ENCODE measurements around the gene CACNG6.
"Not testable (repeated sequence)": the region's sequence is repeated elsewhere in the genome, so short reads cannot be mapped to it uniquely, and the experiment has no call there.

Gene CACNG6, protein sequence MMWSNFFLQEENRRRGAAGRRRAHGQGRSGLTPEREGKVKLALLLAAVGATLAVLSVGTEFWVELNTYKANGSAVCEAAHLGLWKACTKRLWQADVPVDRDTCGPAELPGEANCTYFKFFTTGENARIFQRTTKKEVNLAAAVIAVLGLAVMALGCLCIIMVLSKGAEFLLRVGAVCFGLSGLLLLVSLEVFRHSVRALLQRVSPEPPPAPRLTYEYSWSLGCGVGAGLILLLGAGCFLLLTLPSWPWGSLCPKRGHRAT

DNA sequence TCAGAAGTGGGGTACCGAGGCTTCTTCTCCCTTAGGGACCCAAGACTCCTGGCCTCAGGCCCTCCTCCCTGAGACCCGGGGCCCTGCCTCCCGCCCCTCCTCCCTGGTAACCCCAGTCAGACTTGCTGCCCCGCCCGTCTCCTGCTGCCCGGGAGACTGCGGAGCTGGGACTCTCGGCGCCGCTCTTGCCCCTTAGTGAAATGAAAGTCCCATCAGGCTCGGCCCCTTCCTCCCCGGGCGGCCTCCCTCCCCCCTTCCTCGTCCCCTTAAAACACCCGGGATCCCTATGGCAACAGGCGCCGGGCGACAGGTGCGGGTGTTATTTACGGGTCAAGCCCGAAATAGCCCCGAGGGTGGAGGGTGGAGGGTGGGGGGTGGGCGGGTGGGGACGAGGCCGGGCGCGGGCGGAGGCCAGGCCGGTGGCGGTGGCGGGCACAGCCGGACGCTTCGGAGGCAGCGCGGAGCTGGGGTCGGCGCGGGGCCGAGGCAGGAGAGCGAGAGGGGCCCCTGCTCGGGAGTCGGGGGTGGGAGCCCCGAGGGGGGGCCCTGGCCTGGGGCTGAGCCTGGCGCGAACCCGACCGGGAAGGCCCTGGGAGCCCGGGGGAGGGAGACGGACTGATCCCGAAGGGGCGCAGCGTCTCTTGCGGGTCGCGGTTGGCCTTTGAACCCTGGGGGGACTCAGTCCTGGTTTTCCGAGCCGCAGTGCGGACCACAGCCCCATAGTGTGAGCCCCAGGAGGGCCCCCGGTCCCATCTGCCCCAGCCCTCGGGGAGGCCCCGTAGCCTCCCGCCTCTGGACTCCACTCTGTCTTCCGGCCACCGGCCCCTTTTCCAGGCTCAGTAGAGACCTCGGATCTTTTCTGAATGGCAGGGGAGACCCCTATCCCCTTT, at the start of gene CACNG6:
Gene CACNG6, plus strand, starts transcription at position 414 of the 890 bp plus-strand sequence. CDS start 1,241 bp downstream, outside the sequence.
- DNase-seq (ENCODE audit: low read depth): no peak

DNA sequence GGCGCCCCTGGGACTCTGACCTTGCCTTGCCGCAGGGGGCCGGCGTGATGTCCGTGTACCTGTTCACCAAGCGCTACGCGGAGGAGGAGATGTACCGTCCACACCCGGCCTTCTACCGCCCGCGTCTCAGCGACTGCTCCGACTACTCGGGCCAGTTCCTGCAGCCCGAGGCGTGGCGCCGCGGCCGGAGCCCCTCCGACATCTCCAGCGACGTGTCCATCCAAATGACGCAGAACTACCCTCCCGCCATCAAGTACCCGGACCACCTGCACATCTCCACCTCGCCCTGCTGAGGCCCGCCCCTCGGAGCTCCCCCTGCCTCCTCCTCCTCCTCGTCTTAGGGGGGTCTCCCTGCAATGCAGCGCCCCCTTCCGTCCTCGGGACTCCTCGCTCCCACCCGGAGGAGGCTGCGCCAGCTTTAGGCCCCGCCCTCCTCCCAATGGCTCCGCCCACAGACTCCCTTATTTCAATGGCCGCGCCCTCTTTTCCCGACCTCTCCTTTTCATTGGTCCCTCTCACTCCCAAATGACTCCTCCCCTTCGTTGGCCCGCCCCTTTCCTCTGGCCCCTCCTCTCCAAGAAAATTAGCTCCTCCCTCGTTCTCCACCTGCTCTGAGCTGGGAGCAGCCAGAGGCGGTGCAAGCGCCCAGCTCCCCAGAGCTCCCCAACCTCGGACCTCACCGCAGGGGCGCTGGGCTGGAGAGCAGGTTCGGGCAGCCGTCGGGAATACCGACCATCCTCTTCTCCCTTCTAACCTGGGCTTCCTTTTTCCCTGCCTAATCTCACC, 49.2 kb upstream of the CACNG6 start:
- DNase-seq (ENCODE audit: low read depth): peak; percentile 18

DNA sequence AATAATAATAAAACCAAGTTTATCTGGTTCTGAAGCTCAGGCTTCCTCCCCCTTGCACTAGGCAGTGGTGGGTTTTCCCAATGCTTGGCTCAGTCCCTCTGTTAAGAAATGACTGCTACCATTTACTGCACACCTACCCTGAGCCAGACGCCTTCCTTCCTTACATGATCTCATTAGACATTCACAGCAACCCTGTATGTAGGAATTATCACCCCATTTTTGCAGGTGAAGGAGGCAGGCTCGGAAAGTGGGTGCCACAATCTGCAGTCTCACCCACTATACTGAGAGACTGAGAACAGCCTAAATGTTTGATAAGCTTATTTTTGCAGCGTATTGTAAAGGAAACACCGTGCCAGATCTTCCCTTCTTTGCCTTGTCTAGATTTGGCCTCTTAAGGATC, 47.0 kb upstream of the CACNG6 start:
- DNase-seq (ENCODE audit: low read depth): no peak

DNA sequence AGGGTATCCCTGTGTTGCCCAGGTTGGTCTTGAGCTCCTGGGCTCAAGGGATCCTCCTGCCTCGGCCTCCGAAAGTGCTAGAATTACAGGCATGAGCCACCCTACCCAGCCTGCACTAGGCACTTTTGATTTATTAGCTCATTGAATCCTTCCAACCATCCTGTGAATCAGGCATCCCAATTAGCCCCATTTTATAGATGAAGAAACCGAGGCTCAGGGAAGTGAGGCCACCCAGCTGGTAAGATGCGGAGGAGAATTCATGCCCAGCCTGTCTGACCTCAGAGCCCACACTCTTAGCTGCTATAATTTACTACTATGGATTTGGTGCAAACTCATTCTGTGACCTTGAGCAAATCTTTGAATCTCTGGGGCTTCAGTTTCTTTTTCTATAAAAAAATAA, 46.5 kb upstream of the CACNG6 start:
- DNase-seq (ENCODE audit: low read depth): no peak

DNA sequence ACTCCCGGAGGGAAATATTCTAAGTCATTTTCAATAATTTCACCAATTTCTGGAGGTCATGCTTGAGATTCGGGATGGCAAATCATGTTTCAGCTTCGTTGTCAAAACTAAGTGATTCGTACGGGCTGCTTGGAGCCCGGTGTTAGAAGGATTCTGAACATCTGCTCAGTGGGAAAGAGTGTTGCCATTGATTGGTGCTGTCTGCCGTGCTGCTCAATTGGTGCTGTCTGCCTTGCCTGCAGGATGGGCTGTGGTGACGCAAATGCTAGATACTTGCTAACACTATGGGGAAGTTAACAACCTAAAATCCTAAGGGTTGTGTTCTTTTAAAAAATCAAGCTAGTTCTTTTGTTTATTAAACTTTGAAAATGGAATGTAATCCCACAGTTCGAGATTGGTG, 46.0 kb upstream of the CACNG6 start:
- DNase-seq (ENCODE audit: low read depth): no peak

DNA sequence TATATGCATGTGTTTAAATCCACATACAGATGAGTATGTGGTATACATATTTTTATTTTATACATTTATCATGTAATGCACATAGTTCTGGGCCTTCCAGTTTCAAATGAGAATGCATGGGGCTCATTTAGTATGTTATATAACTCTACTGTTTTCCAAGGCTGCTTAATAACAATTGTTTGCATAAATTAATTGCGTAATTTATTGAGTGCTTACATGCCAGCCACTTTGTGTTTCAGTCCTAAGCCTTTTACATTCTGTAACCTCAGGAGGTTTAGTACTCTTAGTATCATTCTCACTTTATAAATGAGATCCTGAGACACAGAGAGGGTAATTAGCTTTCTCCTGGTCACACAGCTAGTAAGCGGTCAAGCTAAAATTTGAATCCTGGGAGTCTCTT, 45.4 kb upstream of the CACNG6 start:
- DNase-seq (ENCODE audit: low read depth): no peak

DNA sequence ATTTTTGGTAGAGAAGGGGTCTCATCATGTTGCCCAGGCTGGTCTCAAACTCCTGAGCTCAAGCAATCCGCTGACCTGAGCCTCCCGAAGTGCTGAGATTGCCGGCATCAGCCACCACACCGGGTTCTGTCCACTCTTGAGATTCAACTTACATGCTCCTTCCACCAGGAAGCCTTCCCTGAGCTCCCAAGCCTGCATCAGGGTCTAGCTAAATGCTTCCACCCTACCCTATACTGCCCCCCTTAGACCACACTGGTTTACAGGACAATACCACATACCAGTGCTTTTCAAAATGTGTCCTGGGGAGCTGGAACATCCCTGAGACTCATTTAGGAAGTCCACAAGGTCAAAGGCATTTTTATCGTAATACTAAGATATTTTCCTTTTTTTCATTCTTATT, 43.8 kb upstream of the CACNG6 start:
- no peak for DNase-seq (ENCODE audit: low read depth)

DNA sequence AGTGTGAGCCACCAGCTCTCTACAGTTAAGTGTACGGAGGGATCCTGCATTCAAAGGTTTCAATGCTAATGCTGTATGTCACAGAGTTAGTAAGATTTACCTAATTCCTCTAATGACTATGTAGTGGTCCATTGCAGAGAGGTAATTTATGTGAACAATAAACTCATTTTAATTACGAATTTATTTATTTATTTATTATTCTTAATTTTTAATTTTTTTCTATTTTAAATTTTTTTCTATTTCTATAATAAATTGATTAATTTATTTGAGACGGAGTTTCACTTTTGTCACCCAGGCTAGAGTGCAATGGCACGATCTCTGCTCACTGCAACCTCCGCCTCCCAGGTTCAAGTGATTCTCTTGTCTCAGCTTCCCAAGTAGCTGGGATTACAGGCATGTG, 42.8 kb upstream of the CACNG6 start:
- not testable (repeated sequence) for DNase-seq (ENCODE audit: low read depth)

DNA sequence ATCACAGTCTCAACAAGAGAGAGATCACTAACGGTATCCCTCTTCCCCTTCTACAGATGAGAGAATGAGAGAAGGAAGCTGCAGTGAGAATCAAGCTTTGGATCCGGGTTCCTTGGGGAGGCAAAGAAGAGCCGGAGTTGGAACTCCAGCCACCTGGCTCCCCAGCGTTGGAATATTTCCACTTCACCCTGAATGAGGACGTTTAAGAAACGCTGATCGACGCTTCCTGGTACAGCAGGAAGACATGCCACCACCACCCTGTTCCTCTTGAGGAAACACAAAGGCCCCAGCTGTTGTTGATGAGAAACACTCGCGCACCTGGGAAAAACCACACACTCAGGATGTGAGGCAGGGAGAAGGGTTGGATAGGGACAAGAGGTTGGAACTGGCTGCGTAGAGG, 40.0 kb upstream of the CACNG6 start:
- DNase-seq (ENCODE audit: low read depth): no peak

DNA sequence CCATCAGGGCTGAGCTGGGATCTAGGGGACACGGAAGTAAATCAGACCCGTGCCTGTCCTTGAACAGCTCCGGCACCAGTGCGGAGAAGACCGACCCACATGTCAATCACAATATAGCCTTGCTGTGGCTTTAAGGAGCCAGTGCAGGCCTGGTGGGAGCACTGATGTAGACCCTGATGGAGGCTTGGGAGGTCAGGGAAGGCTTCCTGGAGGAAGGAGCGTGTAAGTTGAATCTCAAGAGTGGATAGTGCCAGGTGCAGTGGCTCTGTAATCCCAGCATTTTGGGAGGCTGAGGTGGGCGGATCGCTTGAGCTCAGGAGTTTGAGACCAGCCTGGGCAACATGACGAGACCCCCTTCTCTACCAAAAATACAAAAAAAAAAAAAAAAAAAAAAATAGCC, 39.5 kb upstream of the CACNG6 start:
- DNase-seq (ENCODE audit: low read depth): no peak

DNA sequence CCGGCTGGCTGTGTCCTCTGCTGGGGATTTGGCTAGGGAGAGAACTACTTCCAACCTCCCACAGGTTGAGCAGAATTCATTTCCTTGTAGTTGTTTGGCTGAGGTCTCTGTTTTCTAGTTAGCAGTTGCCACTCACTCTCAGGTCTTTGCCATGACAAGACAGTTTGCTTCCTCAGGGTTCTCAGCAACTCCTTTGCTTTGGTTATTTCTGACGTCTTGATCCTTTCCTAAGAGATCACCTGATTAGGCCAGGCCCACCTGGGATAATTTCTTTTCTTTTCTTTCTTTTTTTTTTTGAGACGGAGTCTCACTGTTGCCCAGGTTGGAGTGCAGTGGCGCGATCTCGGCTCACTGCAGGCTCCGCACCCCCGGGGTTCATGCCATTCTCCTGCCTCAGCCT, 38.1 kb upstream of the CACNG6 start:
- no peak for DNase-seq (ENCODE audit: low read depth)

DNA sequence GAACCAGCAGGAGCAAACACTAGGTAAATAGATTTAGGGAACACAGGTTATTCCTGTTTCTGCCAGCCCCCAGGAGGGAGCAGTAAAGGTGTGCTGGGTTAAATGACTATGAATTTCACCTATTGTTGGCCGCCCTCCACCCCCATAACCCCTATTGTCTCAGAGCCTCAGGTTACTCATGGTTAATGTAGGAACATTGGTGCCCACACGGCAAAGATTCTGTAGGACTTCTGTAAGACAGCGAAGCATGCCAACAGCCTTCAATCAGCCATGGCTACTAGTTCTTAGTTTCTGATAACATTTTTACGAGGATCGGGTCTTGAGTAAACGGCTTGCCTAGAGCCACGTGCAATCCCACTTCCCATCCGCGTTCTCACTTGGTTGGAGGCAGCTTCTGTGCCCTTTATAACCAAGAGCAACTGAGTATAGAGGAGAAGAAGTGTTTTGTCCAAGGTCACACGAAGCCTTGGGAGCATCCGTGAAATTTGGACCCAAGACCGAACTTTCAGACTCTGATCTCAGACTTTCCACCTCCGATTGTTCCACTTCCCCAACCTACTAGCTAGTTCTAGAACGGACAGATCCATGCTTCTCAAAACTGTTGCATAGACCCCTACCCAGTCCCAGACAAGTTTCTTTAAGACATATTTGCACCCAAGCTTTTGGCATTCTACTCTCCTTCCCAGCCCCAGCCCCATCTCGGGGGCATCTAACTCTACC, 33.8 kb upstream of the CACNG6 start:
- no peak for DNase-seq (ENCODE audit: low read depth)

DNA sequence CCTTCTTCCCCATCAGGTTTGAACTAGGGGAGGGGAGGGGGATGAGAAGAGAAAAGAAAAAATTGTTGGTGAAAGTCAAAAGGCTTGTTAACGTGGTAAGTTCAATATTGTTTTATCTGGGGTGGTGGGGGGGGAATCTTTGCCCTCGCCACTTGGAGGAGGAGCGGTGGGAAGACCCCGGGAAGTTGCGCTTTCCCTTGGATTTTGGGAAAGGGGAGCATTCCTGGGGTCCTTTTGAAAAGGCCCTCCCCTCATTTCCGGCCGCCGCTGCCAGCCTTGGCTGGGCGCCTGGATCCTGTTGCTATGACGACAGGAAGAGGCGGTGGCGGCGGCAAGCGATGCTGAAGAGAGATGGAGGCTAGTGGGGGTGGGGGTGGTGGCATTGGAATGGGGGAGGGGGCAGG, 33.3 kb upstream of the CACNG6 start:
- DNase-seq (ENCODE audit: low read depth): no peak

DNA sequence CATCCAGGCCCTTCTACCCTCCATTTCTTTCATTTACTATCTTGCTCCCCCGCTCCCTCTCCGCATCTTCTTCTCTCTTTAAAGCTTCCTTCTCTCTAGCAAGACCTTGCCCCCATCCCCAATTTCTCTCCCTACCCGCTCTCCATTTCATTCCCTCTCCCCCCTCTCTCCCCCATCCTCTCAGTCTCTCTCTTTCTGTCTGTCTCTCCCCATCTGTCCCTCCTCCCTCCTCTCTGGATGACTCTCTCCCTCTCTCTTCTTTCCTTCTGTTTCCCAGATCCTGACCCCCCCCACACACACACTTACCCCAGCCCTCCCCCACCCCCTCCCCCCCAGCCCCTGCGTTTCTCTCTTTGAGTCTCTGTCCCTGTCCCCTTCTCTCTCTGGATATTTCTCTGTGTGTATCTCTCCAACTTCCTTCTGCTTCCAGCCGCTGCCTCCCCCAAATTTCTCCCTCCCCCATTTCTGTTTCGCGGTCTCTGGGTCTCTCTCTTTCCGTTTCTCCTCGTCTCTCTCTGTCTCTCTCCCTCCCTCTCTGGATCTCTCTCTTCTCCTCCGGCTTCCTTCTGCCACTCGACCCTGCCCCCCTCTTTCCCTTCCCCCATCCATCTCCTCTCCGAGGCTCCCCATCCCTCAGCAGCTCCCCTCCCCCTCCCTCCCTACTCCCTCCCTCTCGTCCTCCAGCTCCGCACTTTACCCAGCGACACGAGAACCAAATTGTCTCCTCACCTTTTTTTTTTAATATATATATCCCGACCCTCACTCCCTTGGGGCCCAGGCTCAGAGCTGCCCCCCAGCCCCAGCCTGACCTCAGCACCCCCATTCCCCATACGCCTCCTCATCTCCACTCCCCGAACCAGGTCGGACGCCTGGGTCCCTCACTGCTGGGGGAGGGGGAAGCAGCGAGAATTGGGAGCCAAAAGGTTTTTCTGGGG, 32.3 kb upstream of the CACNG6 start:
- DNase-seq (ENCODE audit: low read depth): no peak

DNA sequence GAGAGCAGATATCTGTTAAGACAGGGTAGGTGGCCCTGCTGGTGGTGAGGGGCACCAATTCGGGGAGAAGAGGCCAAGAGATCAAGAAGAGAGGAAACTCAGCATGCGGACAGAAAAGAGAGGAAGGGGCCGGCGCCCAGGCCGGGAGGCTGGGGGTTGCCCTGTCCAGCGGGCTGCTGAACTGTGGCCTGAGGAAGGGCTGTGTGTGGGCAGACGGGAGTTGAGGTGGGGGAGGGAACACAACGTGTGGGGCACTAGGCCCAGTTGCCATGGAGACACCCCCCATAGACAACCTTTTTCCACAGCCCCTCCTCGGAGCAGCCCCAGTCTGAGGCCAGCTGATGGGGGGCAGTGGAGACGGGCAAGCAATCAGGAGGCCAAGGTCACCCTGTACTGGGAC, 31.2 kb upstream of the CACNG6 start:
- DNase-seq (ENCODE audit: low read depth): no peak

DNA sequence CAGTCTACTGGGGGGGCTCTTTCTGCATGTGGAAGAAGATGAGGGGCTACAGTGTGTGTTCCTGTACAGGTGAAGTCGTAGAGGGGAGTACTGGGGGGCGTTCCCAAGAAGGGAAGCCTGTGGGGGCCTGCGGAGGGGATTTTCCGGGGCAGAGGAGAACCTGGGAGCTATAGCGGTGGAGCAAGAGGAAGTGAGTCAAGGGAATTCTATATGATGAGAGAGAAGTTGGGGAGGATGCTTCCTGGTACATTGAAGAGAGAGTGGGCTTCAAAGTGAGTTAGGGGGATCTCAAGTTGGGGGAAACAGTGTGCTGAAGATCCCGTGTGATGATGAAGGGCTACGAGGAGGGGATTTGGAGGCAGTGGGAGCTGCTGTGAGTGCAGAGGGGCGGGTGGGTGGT, 30.6 kb upstream of the CACNG6 start:
- DNase-seq (ENCODE audit: low read depth): no peak

DNA sequence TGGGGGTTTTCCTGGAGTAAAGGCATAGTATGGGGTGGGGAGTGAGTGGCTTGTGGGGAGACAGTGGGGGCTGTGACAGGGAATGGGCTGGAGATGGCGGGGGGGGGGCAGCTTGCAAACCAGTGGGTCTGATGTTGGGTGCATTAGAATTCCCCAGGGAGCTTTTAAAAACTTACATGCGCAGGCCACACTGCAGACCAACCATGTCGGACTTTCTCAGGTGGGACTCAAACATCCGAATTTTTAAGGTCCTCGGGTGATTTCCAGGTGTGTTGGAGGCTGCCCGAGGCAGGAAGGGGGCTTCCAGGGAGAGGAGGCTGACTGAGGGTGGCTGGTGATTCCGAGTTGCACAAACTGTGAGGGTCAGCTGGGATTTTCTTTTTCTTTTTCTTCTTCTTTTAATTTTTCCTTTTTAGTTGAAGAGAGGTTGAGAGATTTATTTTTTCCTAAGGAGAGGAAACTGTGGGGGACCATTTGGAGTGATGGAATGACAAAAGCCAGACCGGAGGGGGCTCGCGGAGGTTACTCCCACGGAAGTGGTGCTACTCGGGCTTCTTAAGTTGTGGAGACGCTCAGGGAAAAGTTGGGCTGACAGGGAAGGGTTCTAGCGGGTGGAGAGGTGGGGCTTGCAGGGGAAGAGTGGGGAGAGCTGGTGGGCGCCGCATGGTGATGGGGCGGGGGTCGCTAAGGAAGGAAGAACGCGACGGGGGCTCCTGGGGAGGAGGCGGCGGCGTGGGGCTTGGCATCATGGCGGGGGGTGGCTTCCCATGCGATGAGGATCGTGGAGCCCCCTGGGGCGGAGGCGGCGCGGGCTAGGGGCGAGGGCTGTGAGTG, 29.7 kb upstream of the CACNG6 start:
- no peak for DNase-seq (ENCODE audit: low read depth)

DNA sequence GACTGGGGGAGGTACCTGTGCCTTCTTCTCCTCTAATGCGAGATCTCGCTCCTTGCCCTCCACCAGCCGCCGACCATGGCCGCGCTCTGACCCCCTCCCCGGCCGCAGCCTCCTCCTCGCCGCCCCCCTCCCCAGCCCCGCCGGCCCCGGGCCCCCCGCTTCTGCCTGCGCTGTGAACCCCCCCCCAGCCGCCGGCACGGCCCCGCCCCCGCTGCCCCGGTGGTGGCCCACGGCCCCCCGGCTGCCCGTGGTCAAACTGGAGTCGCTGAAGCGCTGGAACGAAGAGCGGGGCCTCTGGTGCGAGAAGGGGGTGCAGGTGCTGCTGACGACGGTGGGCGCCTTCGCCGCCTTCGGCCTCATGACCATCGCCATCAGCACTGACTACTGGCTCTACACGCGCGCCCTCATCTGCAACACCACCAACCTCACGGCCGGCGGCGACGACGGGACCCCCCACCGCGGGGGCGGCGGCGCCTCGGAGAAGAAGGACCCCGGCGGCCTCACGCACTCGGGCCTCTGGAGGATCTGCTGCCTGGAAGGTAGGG, 28.5 kb upstream of the CACNG6 start, which contains the start of gene CACNG8:
Gene CACNG8, plus strand, starts transcription at position 51 of the 545 bp plus-strand sequence.
- DNase-seq (ENCODE audit: low read depth): no peak

DNA sequence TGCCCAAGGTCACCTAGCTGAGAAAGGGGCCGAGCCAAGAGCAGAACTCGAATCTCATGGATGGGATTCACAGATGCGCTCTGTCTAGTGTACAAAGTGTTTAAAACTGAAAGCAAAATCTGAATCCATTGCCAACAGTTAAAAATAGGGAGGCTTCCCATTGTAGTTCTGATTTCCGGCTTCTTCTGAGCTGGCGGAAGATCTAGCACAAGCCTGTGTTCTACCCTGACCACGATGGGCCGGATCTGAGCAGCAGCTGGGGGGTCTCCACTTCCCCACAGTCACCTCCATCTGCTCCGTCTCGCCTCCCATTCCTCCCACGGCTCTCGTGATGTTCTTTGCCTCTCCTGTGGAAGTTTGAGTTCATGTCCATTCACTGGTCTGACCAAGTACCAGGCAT, 26.3 kb upstream of the CACNG6 start:
- no peak for DNase-seq (ENCODE audit: low read depth)

DNA sequence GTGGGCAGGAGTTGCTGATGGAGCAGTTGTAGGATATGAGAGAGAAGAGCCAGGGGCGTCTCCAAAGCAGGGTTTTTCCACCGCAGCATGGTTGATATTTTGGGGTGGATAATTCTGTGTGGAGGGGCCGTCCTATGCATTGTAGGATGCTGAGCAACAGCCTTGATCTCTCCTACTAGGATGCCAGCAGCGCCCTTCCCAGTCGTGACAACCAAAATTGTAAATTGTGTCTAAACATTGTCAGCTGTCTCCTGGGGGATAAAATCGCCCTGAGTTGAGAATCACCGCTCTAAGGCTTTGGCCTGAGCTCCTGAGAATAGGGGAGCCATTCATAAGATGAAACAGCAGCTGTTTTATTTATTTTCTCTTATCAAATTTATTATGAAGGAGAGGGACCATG, 24.5 kb upstream of the CACNG6 start:
- DNase-seq (ENCODE audit: low read depth): no peak

All from activated T-cell treated with anti-CD3 and anti-CD28 coated beads for 48 hours (primary cell).